Hepatocyte (in vitro differentiated cells): ENCODE data around the gene TMEM259. TPM values are rescaled to one million over a fixed set of nuclear protein-coding genes. Genes with fewer than 3 reads are reported as not detected.
"Not testable (repeated sequence)": the region's sequence is repeated elsewhere in the genome, so short reads cannot be mapped to it uniquely, and the experiment has no call there.

Experiments
- DNase-seq: peaks from one replicate; pipeline ENCODE4 v3.0.0-alpha.2; 2016; ENCODE audit warnings: low spot score
- H2AFZ ChIP-seq: fragments of 200-600 bp; sonication (generic); 2 replicates; pipeline ENCODE4 v1.6.0; 2016; ENCODE audit warnings: antibody characterized with exemption, mild to moderate bottlenecking
- H3K27ac ChIP-seq: fragments of 200-600 bp; sonication (generic); 2 replicates; pipeline ENCODE4 v1.5.1; 2016; ENCODE audit warnings: mild to moderate bottlenecking
- H3K27me3 ChIP-seq: fragments of 200-600 bp; sonication (generic); 2 replicates; pipeline ENCODE4 v1.6.1; 2016
- H3K36me3 ChIP-seq: fragments of 200-600 bp; sonication (generic); replicated peaks from 2 replicates; pipeline ENCODE4 v1.5.1; 2016; ENCODE audit warnings: low read depth; ENCODE audit not compliant: insufficient read depth
- H3K4me1 ChIP-seq: fragments of 200-600 bp; sonication (generic); 2 replicates; pipeline ENCODE4 v1.5.1; 2016; ENCODE audit warnings: mild to moderate bottlenecking, moderate library complexity; ENCODE audit not compliant: insufficient read depth
- H3K4me2 ChIP-seq: fragments of 200-600 bp; sonication (generic); 2 replicates; pipeline ENCODE4 v1.6.0; 2016
- H3K4me3 ChIP-seq: fragments of 200-600 bp; sonication (generic); 2 replicates; pipeline ENCODE4 v1.5.1; 2016; ENCODE audit warnings: mild to moderate bottlenecking
- H3K79me2 ChIP-seq: fragments of 200-600 bp; sonication (generic); 2 replicates; pipeline ENCODE4 v1.6.0; 2017; ENCODE audit warnings: mild to moderate bottlenecking
- H3K9me2 ChIP-seq: fragments of 200-600 bp; sonication (generic); replicated peaks from 2 replicates; pipeline ENCODE4 v1.6.0; 2017; ENCODE audit warnings: mild to moderate bottlenecking; ENCODE audit not compliant: insufficient read depth
- H3K9me3 ChIP-seq: fragments of 200-600 bp; sonication (generic); 2 replicates; pipeline ENCODE4 v1.5.1; 2016; ENCODE audit warnings: low read depth, mild to moderate bottlenecking
- H4K20me1 ChIP-seq: fragments of 200-600 bp; sonication (generic); 2 replicates; pipeline ENCODE4 v1.6.0; 2016; ENCODE audit warnings: mild to moderate bottlenecking; ENCODE audit not compliant: insufficient read depth, poor library complexity, severe bottlenecking
- EZH2 ChIP-seq: fragments of 200-600 bp; sonication (generic); IDR thresholded peaks from 2 replicates; pipeline ENCODE4 v1.6.1; 2016; ENCODE audit warnings: antibody characterized with exemption, mild to moderate bottlenecking, borderline replicate concordance
- EZH2phosphoT487 ChIP-seq: fragments of 200-600 bp; sonication (generic); IDR thresholded peaks from one replicate; pipeline ENCODE4 v1.6.1; 2018; ENCODE audit warnings: antibody characterized with exemption, mild to moderate bottlenecking, low read depth, moderate library complexity; ENCODE audit not compliant: unreplicated experiment, severe bottlenecking
- WGBS: methylation state at CpG from one replicate; pipeline ENCODE4 v1.1.6; 2016; ENCODE audit warnings: low lambda C conversion rate; ENCODE audit errors: missing lambda C conversion rate; 5-methylcytosine and 5-hydroxymethylcytosine counted together
- polyA plus RNA-seq: library from polyadenylated mRNA; unstranded; fragments of >200 nt; fragmentation: Nextera tagmentation; extraction: Ambion mirVana; gene quantifications from 2 replicates; pipeline ENCODE4 v1.2.1, GENCODE V29; 2016
- total RNA-seq: library from RNA; depleted of rRNA; stranded (reverse); fragments of >200 nt; gene quantifications from 2 replicates; pipeline ENCODE4 v1.2.3, GENCODE V29; 2014
- TF ChIP-seq, protein P1 (sequence below): fragments of 200-600 bp; sonication (generic); IDR thresholded peaks from 2 replicates; pipeline ENCODE4 v1.5.1; 2016; ENCODE audit warnings: antibody characterized with exemption, mild to moderate bottlenecking; ENCODE audit not compliant: poor library complexity

TMEM259 gene
- total and polyA plus RNA-seq, 2 experiments from 2014 or later = 169 to 311 TPM

DNA sequence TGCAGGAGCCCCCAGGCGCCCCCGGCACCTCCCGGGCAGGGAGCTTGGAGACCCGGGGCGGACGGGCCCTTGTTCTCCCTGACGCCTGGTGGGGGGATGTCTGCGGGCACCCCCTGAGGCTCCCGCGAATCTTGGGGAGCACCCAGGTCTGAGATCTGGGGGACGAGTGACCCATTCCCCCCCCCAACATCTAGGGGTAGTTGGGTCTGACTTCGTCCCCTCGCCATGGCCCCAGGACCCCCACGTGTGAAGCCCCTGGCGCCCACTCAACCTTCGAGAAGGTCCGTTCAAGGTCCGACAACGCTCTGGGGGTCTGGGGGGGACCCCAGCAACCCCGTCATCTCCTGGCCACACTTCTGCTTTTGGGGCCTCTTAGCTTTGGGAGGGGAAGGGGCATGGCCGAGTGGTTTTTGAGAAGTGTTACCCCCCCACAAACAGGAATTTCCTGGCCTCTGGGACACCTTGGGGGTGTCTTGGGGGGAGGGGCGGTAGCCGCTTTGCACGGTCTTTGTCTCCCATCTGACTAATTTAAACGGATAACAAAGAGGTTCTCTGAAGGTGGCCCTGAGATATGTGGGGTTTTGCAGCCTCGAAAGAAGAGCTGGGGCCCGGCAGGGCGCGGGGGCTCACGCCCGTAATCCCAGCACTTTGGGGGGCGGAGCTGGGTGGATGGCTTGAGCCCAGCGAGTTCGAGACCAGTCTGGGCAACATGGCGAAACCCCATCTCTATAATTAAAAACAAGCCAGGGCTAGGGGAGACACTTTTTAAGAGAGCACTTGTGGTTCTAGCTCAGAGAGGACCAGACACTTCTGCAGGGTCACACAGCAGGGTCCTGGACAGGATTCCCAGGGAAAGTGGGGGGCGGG is 6.1 kb upstream of the TMEM259 start:
- H3K4me2 ChIP-seq = peak overlapping the region; percentile 100
- peaks cover 63% of the 10 kb centered on the region for H3K79me2 ChIP-seq
- no peak for DNase-seq
- H4K20me1 ChIP-seq = peaks cover 29% of the 10 kb centered on the region
- peak overlapping the region; percentile 99 for H3K4me3 ChIP-seq
- TF ChIP-seq EZH2phosphoT487 (no peak), EZH2 (no peak)
- TF ChIP-seq, protein P1, sequence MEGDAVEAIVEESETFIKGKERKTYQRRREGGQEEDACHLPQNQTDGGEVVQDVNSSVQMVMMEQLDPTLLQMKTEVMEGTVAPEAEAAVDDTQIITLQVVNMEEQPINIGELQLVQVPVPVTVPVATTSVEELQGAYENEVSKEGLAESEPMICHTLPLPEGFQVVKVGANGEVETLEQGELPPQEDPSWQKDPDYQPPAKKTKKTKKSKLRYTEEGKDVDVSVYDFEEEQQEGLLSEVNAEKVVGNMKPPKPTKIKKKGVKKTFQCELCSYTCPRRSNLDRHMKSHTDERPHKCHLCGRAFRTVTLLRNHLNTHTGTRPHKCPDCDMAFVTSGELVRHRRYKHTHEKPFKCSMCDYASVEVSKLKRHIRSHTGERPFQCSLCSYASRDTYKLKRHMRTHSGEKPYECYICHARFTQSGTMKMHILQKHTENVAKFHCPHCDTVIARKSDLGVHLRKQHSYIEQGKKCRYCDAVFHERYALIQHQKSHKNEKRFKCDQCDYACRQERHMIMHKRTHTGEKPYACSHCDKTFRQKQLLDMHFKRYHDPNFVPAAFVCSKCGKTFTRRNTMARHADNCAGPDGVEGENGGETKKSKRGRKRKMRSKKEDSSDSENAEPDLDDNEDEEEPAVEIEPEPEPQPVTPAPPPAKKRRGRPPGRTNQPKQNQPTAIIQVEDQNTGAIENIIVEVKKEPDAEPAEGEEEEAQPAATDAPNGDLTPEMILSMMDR = no peak
- H3K9me2 ChIP-seq = no peaks in the 10 kb centered on the region
- no peaks in the 10 kb centered on the region for H3K36me3 ChIP-seq
- no peaks in the 10 kb centered on the region for H3K9me3 ChIP-seq
- no peaks in the 10 kb centered on the region for H3K27me3 ChIP-seq
- H3K4me1 ChIP-seq = peaks cover 31% of the 10 kb centered on the region
- H2AFZ ChIP-seq = no peak overlapping the region
- peak overlapping the region; percentile 100 for H3K27ac ChIP-seq
- WGBS = under 1% methylated on average over 27 of the region's 36 CpGs

DNA sequence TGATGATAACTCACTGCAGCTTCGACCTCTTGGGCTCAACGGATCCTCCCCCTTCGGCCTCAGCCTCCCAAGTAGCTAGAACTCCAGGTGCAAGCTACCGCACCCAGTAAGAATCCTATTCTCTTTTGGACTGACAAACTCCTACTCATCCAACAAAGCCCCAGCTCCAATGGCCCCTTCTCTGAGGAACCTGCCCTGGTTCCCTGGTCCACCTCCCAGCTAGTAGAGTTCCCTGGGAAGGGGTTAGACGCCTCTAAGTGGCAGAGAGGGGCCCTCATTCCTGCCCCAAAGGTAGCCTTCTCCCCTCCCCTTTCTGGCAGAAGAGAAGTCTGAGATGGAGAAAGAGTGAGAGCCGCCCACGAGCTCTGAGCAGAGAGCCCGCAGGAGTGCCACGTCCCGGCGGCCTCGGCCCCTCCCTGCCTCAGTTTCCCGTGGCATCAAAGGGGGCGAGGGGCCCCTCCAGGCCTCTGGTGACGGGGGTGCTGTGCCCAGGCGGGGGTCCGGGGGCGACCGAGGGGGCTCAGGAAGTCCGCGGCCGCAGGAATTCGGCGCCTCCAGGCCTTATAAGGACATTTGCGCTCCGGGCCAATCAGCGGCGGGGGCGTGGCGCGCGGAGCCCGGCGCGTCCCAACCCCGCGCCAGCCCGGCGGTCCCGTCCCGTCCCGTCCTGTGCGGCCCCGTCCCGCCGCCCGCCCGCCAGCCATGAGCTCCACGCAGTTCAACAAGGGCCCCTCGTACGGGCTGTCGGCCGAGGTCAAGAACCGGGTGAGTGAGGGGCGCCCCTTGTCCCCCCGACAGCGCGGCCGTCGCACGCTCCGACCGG is 5.2 kb upstream of the TMEM259 start, which contains the start of gene CNN2:
CNN2 (plus strand) TSS at position 649 of the 823 bp plus-strand sequence; CDS start at position 703, 54 bp downstream.
- Histone ChIP-seq H2AFZ (peak within 1 kb of the TSS; percentile 93), H3K27ac (peak within 1 kb of the TSS; percentile 100), H3K9me3 (no peaks in the 10 kb centered on the region), H3K79me2 (peaks cover 57% of the 10 kb centered on the region), H3K9me2 (no peaks in the 10 kb centered on the region), H3K36me3 (no peaks in the 10 kb centered on the region), H4K20me1 (peaks cover 29% of the 10 kb centered on the region), H3K4me1 (peaks cover 31% of the 10 kb centered on the region), H3K4me2 (peak within 1 kb of the TSS; percentile 100), H3K4me3 (peak within 1 kb of the TSS; percentile 99), H3K27me3 (no peaks in the 10 kb centered on the region)
- DNase-seq = peak; percentile 93
- WGBS = 4% methylated on average over 27 of the region's 63 CpGs
- TF ChIP-seq EZH2phosphoT487 = no peak
- TF ChIP-seq EZH2 = no peak
- TF ChIP-seq, protein P1 = no peak

DNA sequence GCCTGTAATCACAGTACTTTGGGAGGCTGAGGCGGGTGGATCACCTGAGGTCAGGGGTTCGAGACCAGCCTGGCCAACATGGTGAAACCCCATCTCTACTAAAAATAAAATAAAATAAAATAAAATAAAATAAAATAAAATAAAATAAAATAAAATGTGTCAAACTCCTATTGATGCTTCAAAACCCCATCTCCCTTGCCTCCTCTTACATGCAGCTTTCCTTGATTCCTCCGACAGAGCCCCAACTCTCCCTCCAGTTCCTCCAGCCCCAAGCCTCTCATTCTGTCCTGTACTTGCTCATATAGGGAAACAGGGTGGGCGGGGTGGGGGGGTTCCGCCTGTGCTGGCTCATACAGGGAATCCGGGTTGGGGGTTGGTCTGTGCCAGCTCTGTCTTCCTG is 4.2 kb upstream of the TMEM259 start:
- peaks cover 53% of the 10 kb centered on the region for H3K79me2 ChIP-seq
- H2AFZ ChIP-seq, H3K9me2 ChIP-seq, H3K9me3 ChIP-seq, H3K4me3 ChIP-seq, H3K36me3 ChIP-seq, DNase-seq, H3K27me3 ChIP-seq: not testable (repeated sequence)
- H3K27ac ChIP-seq = peak overlapping the region; percentile 100
- peaks cover 21% of the 10 kb centered on the region for H3K4me1 ChIP-seq
- peaks cover 24% of the 10 kb centered on the region for H4K20me1 ChIP-seq
- WGBS = 96% methylated on average over 6 of the region's 6 CpGs
- H3K4me2 ChIP-seq = peak overlapping the region; percentile 100

DNA sequence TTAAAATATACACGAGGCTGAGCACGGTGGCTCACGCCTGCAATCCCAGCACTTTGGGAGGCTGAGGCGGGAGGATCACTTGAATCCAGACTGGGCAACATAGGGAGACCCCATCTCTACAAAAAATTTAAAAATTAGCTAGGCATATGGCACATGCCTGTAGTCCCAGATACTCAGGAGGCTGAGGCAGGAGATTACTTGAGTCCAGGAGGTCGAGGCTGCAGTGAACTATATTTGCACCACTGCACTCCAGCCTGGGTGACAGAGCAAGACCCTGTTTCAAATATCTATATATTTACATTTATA is 2.9 kb upstream of the TMEM259 start:
- not testable (repeated sequence) for H3K36me3 ChIP-seq, DNase-seq, H3K9me2 ChIP-seq, H3K4me2 ChIP-seq, H2AFZ ChIP-seq, H3K27me3 ChIP-seq, H3K9me3 ChIP-seq, H3K27ac ChIP-seq, H3K4me3 ChIP-seq
- 91% methylated on average over 5 of the region's 5 CpGs for WGBS
- H4K20me1 ChIP-seq = peaks cover 25% of the 10 kb centered on the region
- peaks cover 53% of the 10 kb centered on the region for H3K79me2 ChIP-seq
- peaks cover 22% of the 10 kb centered on the region for H3K4me1 ChIP-seq
